Loucy (cell line): ENCODE results near the gene EXOC2.

ENCODE experiments used
- EZH2phosphoT487 ChIP-seq: fragments of 200-600 bp; IDR thresholded peaks from 2 replicates; pipeline ENCODE4 v1.6.1; 2018; ENCODE audit warnings: antibody characterized with exemption, mild to moderate bottlenecking, moderate library complexity, borderline replicate concordance
- TF ChIP-seq, protein P1 (sequence below): fragments of 200-600 bp; sonication (generic); conservative IDR thresholded peaks from 2 replicates; pipeline ENCODE4 v1.5.1; 2014; ENCODE audit warnings: mild to moderate bottlenecking, antibody characterized with exemption, low read length

DNA sequence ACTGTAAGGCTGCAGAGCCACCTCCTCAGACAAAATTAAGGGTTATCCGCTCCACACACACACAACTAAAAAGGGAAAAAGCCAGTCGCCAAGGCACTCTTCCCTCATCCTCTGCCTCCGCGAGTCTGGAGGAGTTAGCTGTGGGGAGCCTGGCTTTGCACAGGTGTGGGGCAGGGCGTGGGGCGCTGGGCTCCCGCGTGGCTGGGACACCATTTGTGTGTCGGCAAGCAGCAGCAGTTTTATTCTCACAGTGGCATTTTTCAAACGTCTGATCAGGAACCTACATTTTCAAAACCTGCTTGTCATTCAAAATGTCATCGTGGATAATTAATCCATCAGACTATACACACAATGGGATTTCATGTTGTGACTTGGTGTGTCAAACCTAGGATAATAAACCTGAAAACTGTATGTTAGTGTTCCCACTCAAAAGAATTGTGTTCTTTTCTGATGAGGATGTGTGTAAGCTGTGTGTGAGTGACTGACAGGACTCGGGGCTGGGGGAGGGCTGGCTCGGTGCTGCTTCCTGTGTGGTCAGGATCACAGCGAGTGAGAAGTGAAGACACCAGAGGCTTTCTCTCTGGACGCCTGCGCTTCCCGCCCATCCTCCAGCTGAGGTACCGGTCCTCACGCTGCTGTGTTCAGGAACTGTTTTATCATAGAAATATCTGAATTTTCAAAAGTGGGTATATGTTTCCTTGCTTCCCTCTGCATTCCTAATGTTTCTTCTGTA is 218.3 kb downstream of the EXOC2 start:
- TF ChIP-seq, protein P1, sequence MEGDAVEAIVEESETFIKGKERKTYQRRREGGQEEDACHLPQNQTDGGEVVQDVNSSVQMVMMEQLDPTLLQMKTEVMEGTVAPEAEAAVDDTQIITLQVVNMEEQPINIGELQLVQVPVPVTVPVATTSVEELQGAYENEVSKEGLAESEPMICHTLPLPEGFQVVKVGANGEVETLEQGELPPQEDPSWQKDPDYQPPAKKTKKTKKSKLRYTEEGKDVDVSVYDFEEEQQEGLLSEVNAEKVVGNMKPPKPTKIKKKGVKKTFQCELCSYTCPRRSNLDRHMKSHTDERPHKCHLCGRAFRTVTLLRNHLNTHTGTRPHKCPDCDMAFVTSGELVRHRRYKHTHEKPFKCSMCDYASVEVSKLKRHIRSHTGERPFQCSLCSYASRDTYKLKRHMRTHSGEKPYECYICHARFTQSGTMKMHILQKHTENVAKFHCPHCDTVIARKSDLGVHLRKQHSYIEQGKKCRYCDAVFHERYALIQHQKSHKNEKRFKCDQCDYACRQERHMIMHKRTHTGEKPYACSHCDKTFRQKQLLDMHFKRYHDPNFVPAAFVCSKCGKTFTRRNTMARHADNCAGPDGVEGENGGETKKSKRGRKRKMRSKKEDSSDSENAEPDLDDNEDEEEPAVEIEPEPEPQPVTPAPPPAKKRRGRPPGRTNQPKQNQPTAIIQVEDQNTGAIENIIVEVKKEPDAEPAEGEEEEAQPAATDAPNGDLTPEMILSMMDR, result no peak
- TF ChIP-seq EZH2phosphoT487, result no peak
